Measurements from ENCODE around the gene MED12L.

The MED12L gene

DNA sequence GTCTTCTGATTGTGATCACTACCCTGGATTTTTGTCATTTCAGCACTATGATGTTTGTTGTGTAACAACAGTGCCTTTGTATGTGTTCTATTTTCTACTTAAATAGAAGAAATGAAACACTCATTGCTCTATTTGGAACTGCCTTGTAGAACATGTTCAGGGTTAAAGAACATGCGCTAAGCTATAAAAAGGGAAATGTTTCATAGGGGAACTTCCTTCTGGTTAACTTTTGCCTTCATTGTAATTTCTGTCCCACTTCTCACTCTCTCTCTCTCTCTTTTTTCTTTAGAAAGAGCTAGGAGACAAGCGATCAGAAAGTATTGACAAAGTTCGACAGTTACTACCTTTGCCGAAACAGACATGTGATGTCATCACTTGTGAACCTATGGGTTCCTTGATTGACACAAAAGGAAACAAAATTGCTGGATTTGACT is 299.3 kb downstream of the MED12L start, which contains the start of gene P2RY12:
Gene P2RY12 (minus strand): TSS at position 13 of the 434 bp plus-strand sequence. CDS start 45,908 bp downstream, outside the sequence.
- Histone ChIP-seq H3K9me3 (ENCODE audit: insufficient read depth, low read depth, low read length) (no peaks in the 10 kb centered on the region), H3K27me3 (ENCODE audit: insufficient read depth, low read length, poor library complexity, severe bottlenecking) (no peaks in the 10 kb centered on the region), H3K9ac (ENCODE audit: low read depth, low read length, poor library complexity, severe bottlenecking) (no peak within 1 kb of the TSS), H3K4me2 (ENCODE audit: low read depth, low read length, poor library complexity, severe bottlenecking) (no peak within 1 kb of the TSS), H4K20me1 (ENCODE audit: insufficient read depth, low read length, poor library complexity, severe bottlenecking) (no peaks in the 10 kb centered on the region), H3K9me2 (replicated peaks; ENCODE audit: low read depth, low read length) (no peaks in the 10 kb centered on the region), H3K4me1 (ENCODE audit: insufficient read depth, low read length, poor library complexity, severe bottlenecking) (peaks cover 3% of the 10 kb centered on the region), H3K4me3 (ENCODE audit: low read length, poor library complexity, severe bottlenecking) (no peak within 1 kb of the TSS), H3F3A (ENCODE audit: low read depth) (no peaks in the 10 kb centered on the region), H2AFZ (ENCODE audit: low read length) (no peak within 1 kb of the TSS), H3K79me2 (ENCODE audit: insufficient read depth, low read length) (no peaks in the 10 kb centered on the region), H3K36me3 (ENCODE audit: insufficient read depth, low read length) (peaks cover 79% of the 10 kb centered on the region; the same call in 1 of the 2 replicates)
- TF ChIP-seq EZH2phosphoT487 (IDR thresholded peaks at IDR 0.05; ENCODE audit: borderline replicate concordance): no peak
- TF ChIP-seq, protein P1, sequence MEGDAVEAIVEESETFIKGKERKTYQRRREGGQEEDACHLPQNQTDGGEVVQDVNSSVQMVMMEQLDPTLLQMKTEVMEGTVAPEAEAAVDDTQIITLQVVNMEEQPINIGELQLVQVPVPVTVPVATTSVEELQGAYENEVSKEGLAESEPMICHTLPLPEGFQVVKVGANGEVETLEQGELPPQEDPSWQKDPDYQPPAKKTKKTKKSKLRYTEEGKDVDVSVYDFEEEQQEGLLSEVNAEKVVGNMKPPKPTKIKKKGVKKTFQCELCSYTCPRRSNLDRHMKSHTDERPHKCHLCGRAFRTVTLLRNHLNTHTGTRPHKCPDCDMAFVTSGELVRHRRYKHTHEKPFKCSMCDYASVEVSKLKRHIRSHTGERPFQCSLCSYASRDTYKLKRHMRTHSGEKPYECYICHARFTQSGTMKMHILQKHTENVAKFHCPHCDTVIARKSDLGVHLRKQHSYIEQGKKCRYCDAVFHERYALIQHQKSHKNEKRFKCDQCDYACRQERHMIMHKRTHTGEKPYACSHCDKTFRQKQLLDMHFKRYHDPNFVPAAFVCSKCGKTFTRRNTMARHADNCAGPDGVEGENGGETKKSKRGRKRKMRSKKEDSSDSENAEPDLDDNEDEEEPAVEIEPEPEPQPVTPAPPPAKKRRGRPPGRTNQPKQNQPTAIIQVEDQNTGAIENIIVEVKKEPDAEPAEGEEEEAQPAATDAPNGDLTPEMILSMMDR (conservative IDR thresholded peaks at IDR 0.05; ENCODE audit: low read length): no peak

DNA sequence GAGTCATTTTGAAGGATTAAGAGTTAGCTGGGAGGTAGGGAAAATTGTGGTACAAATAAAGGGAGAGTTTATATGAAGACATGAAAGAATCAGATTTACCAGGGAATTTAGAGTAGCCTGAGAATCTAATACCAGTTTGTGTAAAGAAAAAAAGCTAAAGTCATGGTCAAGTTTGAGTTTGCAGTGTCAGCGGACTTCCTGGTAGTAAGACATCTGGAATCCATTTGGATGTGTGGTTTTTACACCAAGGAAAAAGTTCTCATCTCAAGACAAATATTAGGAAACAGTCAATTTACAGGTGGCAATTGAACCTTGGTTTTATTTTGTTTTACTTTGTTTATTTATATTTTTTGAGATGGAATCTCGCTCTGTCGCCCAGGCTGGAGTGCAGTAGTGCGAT is 300.6 kb downstream of the MED12L start:
- TF ChIP-seq EZH2phosphoT487 (IDR thresholded peaks at IDR 0.05; ENCODE audit: borderline replicate concordance): no peak
- TF ChIP-seq, protein P1 (conservative IDR thresholded peaks at IDR 0.05; ENCODE audit: low read length): no peak
- no peak overlapping the region for H3K4me2 ChIP-seq (ENCODE audit: low read depth, low read length, poor library complexity, severe bottlenecking)
- no peaks in the 10 kb centered on the region for H3K27me3 ChIP-seq (ENCODE audit: insufficient read depth, low read length, poor library complexity, severe bottlenecking)
- no peaks in the 10 kb centered on the region for H3K9me2 ChIP-seq (replicated peaks; ENCODE audit: low read depth, low read length)
- no peak overlapping the region for H2AFZ ChIP-seq (ENCODE audit: low read length)
- H3K4me3 ChIP-seq (ENCODE audit: low read length, poor library complexity, severe bottlenecking): no peak overlapping the region
- H3F3A ChIP-seq (ENCODE audit: low read depth): no peaks in the 10 kb centered on the region
- H3K9me3 ChIP-seq (ENCODE audit: insufficient read depth, low read depth, low read length): no peaks in the 10 kb centered on the region
- no peaks in the 10 kb centered on the region for H3K79me2 ChIP-seq (ENCODE audit: insufficient read depth, low read length)
- H3K4me1 ChIP-seq (ENCODE audit: insufficient read depth, low read length, poor library complexity, severe bottlenecking): peaks cover 3% of the 10 kb centered on the region
- H3K9ac ChIP-seq (ENCODE audit: low read depth, low read length, poor library complexity, severe bottlenecking): no peak overlapping the region
- H4K20me1 ChIP-seq (ENCODE audit: insufficient read depth, low read length, poor library complexity, severe bottlenecking): no peaks in the 10 kb centered on the region
- H3K36me3 ChIP-seq (ENCODE audit: insufficient read depth, low read length): peaks cover 81% of the 10 kb centered on the region; the same call in 1 of the 2 replicates

DNA sequence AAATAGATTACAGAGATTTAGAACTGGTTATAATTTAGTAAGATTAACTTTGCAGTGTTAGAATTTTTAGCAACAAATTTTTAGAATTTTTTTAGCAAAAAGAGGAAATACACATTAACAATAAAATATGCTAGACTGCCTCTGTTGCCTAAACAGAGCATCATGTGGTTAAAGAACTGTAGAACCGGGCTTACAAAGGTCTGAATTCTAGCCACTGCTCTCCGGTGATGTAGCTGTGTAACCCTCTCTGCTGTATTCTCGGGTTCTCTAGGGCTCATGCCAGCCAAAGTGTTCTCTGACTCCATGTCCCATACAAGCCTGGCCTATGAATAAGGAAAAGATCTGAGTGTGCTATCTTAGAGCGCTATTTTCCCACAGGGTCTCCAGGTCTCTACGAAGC is 302.0 kb downstream of the MED12L start:
- no peaks in the 10 kb centered on the region for H3K9me3 ChIP-seq (ENCODE audit: insufficient read depth, low read depth, low read length)
- no peak overlapping the region for H3K4me3 ChIP-seq (ENCODE audit: low read length, poor library complexity, severe bottlenecking)
- H3K36me3 ChIP-seq (ENCODE audit: insufficient read depth, low read length): peaks cover 77% of the 10 kb centered on the region
- no peak overlapping the region for H3K9ac ChIP-seq (ENCODE audit: low read depth, low read length, poor library complexity, severe bottlenecking)
- no peaks in the 10 kb centered on the region for H4K20me1 ChIP-seq (ENCODE audit: insufficient read depth, low read length, poor library complexity, severe bottlenecking)
- H3F3A ChIP-seq (ENCODE audit: low read depth): no peaks in the 10 kb centered on the region
- no peak for TF ChIP-seq EZH2phosphoT487 (IDR thresholded peaks at IDR 0.05; ENCODE audit: borderline replicate concordance)
- TF ChIP-seq, protein P1 (conservative IDR thresholded peaks at IDR 0.05; ENCODE audit: low read length): no peak
- no peak overlapping the region for H2AFZ ChIP-seq (ENCODE audit: low read length)
- H3K27me3 ChIP-seq (ENCODE audit: insufficient read depth, low read length, poor library complexity, severe bottlenecking): no peaks in the 10 kb centered on the region
- no peaks in the 10 kb centered on the region for H3K9me2 ChIP-seq (replicated peaks; ENCODE audit: low read depth, low read length)
- no peak overlapping the region for H3K4me2 ChIP-seq (ENCODE audit: low read depth, low read length, poor library complexity, severe bottlenecking)
- peaks cover 3% of the 10 kb centered on the region for H3K4me1 ChIP-seq (ENCODE audit: insufficient read depth, low read length, poor library complexity, severe bottlenecking)
- no peaks in the 10 kb centered on the region for H3K79me2 ChIP-seq (ENCODE audit: insufficient read depth, low read length)

All from Loucy (cell line).